ENCODE results near the gene TCTN2. TPM values are rescaled to one million over a fixed set of nuclear protein-coding genes. Genes with fewer than 3 reads are reported as not detected.

The TCTN2 gene
- total RNA-seq, 1 experiment from 2014 or later: 12.1 TPM

DNA sequence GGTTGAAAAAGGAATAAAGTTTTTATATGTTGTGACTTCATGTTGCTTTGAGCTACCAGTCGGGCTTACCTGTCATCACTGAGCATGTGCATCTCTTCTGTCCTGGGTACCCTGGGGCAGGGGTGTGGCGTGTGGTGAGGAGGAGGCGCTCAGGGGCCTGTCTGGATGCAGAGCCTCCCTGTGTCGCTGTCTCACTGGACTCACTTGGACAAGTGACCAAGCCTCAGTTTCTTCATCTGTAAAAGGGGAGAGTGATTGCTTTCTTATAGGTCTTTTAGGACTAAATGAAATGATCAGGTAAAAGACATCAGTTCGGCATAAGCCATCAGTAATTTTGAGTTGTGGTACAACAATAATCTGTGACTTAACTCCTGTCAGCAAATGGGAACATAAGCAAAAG is 63.4 kb downstream of the TCTN2 start:
- Histone ChIP-seq H3K9me3 (ENCODE audit: control insufficient read depth in 1 of 2, insufficient read depth in 1 of 2, low read depth in 1 of 2, low read length in 2 of 2) (no peaks in the 10 kb centered on the region), H3K36me3 (ENCODE audit: control insufficient read depth in 1 of 2, insufficient read depth in 2 of 2, low read length in 2 of 2) (peaks cover 15 to 20% of the 10 kb centered on the region in 2 experiments), H3K9me2 (ENCODE audit: insufficient read depth) (no peaks in the 10 kb centered on the region), H3K4me3 (replicated peaks in 1 of 2; ENCODE audit: low read depth in 1 of 2, low read length in 2 of 2) (no peak overlapping the region), H3K4me1 (ENCODE audit: control insufficient read depth in 1 of 2, insufficient read depth in 2 of 2, low read length in 2 of 2) (no peaks in the 10 kb centered on the region), H3K79me2 (ENCODE audit: insufficient read depth, low read length) (no peaks in the 10 kb centered on the region), H3K27me3 (ENCODE audit: insufficient read depth, low read length) (no peaks in the 10 kb centered on the region), H4K20me1 (ENCODE audit: insufficient read depth) (no peaks in the 10 kb centered on the region), H2AFZ (ENCODE audit: low read depth, low read length, poor library complexity, severe bottlenecking) (no peak overlapping the region), H3K27ac (ENCODE audit: low read depth, low read length) (no peak overlapping the region), H3K9ac (ENCODE audit: low read length) (no peak overlapping the region), H3K4me2 (ENCODE audit: low read length) (no peak overlapping the region)
- ATAC-seq: no peak
- TF ChIP-seq, protein P1, sequence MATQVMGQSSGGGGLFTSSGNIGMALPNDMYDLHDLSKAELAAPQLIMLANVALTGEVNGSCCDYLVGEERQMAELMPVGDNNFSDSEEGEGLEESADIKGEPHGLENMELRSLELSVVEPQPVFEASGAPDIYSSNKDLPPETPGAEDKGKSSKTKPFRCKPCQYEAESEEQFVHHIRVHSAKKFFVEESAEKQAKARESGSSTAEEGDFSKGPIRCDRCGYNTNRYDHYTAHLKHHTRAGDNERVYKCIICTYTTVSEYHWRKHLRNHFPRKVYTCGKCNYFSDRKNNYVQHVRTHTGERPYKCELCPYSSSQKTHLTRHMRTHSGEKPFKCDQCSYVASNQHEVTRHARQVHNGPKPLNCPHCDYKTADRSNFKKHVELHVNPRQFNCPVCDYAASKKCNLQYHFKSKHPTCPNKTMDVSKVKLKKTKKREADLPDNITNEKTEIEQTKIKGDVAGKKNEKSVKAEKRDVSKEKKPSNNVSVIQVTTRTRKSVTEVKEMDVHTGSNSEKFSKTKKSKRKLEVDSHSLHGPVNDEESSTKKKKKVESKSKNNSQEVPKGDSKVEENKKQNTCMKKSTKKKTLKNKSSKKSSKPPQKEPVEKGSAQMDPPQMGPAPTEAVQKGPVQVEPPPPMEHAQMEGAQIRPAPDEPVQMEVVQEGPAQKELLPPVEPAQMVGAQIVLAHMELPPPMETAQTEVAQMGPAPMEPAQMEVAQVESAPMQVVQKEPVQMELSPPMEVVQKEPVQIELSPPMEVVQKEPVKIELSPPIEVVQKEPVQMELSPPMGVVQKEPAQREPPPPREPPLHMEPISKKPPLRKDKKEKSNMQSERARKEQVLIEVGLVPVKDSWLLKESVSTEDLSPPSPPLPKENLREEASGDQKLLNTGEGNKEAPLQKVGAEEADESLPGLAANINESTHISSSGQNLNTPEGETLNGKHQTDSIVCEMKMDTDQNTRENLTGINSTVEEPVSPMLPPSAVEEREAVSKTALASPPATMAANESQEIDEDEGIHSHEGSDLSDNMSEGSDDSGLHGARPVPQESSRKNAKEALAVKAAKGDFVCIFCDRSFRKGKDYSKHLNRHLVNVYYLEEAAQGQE (IDR thresholded peaks at IDR 0.05; ENCODE audit: low read depth): no peak
- TF ChIP-seq CBX3 (IDR thresholded peaks at IDR 0.05; ENCODE audit: low read depth) (no peak), CEBPB (IDR thresholded peaks at IDR 0.05; ENCODE audit: low read depth) (no peak), MAX (IDR thresholded peaks at IDR 0.05) (no peak), EGR1 (IDR thresholded peaks at IDR 0.05; ENCODE audit: low read depth) (no peak), EZH2 (IDR thresholded peaks at IDR 0.05) (no peak), SRF (IDR thresholded peaks at IDR 0.05; ENCODE audit: low read depth) (no peak), EZH2phosphoT487 (IDR thresholded peaks at IDR 0.05; ENCODE audit: borderline replicate concordance) (no peak), JUND (IDR thresholded peaks at IDR 0.05) (no peak), FOSL1 (IDR thresholded peaks at IDR 0.05; ENCODE audit: low read depth) (no peak), POLR2A (IDR thresholded peaks at IDR 0.05; ENCODE audit: borderline replicate concordance, extremely low read depth, insufficient read depth, insufficient read length) (no peak), ZFX (IDR thresholded peaks at IDR 0.05) (no peak)
- TF ChIP-seq, protein P2, sequence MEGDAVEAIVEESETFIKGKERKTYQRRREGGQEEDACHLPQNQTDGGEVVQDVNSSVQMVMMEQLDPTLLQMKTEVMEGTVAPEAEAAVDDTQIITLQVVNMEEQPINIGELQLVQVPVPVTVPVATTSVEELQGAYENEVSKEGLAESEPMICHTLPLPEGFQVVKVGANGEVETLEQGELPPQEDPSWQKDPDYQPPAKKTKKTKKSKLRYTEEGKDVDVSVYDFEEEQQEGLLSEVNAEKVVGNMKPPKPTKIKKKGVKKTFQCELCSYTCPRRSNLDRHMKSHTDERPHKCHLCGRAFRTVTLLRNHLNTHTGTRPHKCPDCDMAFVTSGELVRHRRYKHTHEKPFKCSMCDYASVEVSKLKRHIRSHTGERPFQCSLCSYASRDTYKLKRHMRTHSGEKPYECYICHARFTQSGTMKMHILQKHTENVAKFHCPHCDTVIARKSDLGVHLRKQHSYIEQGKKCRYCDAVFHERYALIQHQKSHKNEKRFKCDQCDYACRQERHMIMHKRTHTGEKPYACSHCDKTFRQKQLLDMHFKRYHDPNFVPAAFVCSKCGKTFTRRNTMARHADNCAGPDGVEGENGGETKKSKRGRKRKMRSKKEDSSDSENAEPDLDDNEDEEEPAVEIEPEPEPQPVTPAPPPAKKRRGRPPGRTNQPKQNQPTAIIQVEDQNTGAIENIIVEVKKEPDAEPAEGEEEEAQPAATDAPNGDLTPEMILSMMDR (IDR thresholded peaks at IDR 0.05 in 2 of 3, conservative IDR thresholded peaks at IDR 0.05 in 1 of 3; ENCODE audit: borderline replicate concordance in 1 of 3, insufficient read depth in 1 of 3, low read depth in 2 of 3, low read length in 2 of 3): no peak
- TF ChIP-seq, protein P3, sequence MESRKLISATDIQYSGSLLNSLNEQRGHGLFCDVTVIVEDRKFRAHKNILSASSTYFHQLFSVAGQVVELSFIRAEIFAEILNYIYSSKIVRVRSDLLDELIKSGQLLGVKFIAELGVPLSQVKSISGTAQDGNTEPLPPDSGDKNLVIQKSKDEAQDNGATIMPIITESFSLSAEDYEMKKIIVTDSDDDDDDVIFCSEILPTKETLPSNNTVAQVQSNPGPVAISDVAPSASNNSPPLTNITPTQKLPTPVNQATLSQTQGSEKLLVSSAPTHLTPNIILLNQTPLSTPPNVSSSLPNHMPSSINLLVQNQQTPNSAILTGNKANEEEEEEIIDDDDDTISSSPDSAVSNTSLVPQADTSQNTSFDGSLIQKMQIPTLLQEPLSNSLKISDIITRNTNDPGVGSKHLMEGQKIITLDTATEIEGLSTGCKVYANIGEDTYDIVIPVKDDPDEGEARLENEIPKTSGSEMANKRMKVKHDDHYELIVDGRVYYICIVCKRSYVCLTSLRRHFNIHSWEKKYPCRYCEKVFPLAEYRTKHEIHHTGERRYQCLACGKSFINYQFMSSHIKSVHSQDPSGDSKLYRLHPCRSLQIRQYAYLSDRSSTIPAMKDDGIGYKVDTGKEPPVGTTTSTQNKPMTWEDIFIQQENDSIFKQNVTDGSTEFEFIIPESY (IDR thresholded peaks at IDR 0.05; ENCODE audit: extremely low read depth, insufficient replicate concordance, low read length): no peak
- RAD21 ChIA-PET (ENCODE audit: low non-redundant PET in 1 of 2, low total read pairs in 2 of 2, uncharacterized antibody in 2 of 2, unreplicated experiment in 2 of 2): no interaction called here
- no peak for DNase-seq (ENCODE audit: low read depth, low spot score)
- intact Hi-C loops (cut with micrococcal nuclease): no loop called here
- POLR2A ChIA-PET: no interaction called here
- no TSS peak for BruUV-seq (replicated peaks)
- CTCF ChIA-PET: no interaction called here

Measured in HCT116 (cell line).